GM19351 (cell line): ENCODE data around the gene SAMD4A.
A peak's percentile ranks its signal among the peaks of the same experiment; 100 is the strongest.

Experiments used
- ATAC-seq: cut with Tn5 transposase; IDR thresholded peaks from one replicate; pipeline ENCODE4 v1.9.1; 2021; ENCODE audit warnings: mild to moderate bottlenecking, moderate library complexity; ENCODE audit not compliant: unreplicated experiment

SAMD4A gene

GRCh38 chr14:54566410-54567223, at the start of gene SAMD4A:
Gene SAMD4A, plus strand, starts transcription at chr14:54567128. Its CDS starts 789 bp downstream, at chr14:54567917.
- peak; percentile 35 for ATAC-seq

- ATAC-seq: no peak
These were observed 42.5 kb upstream of the SAMD4A start for GRCh38 chr14:54524410-54524809.

- ATAC-seq: no peak
These were observed 38.0 kb upstream of the SAMD4A start for GRCh38 chr14:54528973-54529372.

- ATAC-seq: no peak
These were observed 37.1 kb upstream of the SAMD4A start for GRCh38 chr14:54529811-54530210.

- peak; percentile 94 for ATAC-seq
These were observed 34.6 kb upstream of the SAMD4A start for GRCh38 chr14:54532111-54533012.

- ATAC-seq: no peak
These were observed 33.8 kb upstream of the SAMD4A start for GRCh38 chr14:54533100-54533499.

GRCh38 chr14:54535126-54535525, 31.8 kb upstream of the SAMD4A start:
- ATAC-seq: no peak

GRCh38 chr14:54535646-54536045, 31.3 kb upstream of the SAMD4A start:
- no peak for ATAC-seq

GRCh38 chr14:54537651-54538050, 29.3 kb upstream of the SAMD4A start:
- no peak for ATAC-seq

GRCh38 chr14:54538055-54538454, 28.9 kb upstream of the SAMD4A start:
- ATAC-seq: no peak

GRCh38 chr14:54547583-54547982, 19.3 kb upstream of the SAMD4A start:
- ATAC-seq: no peak

GRCh38 chr14:54548491-54548890, 18.4 kb upstream of the SAMD4A start:
- ATAC-seq: no peak

GRCh38 chr14:54549862-54550261, 17.1 kb upstream of the SAMD4A start:
- no peak for ATAC-seq

- no peak for ATAC-seq
These were observed 16.4 kb upstream of the SAMD4A start for GRCh38 chr14:54550514-54550913.

GRCh38 chr14:54554401-54554800, 12.5 kb upstream of the SAMD4A start:
- ATAC-seq: no peak

- no peak for ATAC-seq
These were observed 11.3 kb upstream of the SAMD4A start for GRCh38 chr14:54555651-54556050.

GRCh38 chr14:54556535-54556934, 10.4 kb upstream of the SAMD4A start:
- ATAC-seq: no peak

- ATAC-seq: no peak
These were observed 4.6 kb upstream of the SAMD4A start for GRCh38 chr14:54562334-54562733.

- ATAC-seq: no peak
These were observed 2.7 kb upstream of the SAMD4A start for GRCh38 chr14:54564071-54564867.

- ATAC-seq: peak; percentile 38
These were observed 1.8 kb upstream of the SAMD4A start for GRCh38 chr14:54564868-54565784.
